Activated CD8-positive, alpha-beta memory T cell treated with anti-CD3 and anti-CD28 coated beads for 36 hours (primary cell): Measurements from ENCODE around the gene ZACN. TPM values are rescaled to one million over a fixed set of nuclear protein-coding genes. Genes with fewer than 3 reads are reported as not detected.

Experiments used
- CTCF ChIA-PET: fragments of 350-600 bp; sonication (Branson Sonifier 250); formaldehyde crosslinking; loops from one replicate; lab custom pipeline; 2021; ENCODE audit warnings: antibody characterized with exemption; lab: Charles Lee
- POLR2A ChIA-PET: fragments of 350-600 bp; sonication (Branson Sonifier 250); formaldehyde crosslinking; loops from one replicate; lab custom pipeline; 2021; ENCODE audit warnings: antibody characterized with exemption; lab: Charles Lee
- total RNA-seq, 2 experiments: library from RNA; stranded (reverse); gene quantifications; one replicate each; pipeline ENCODE4 v1.2.3, GENCODE V29; 2021

Gene ZACN
- total RNA-seq, 2 experiments from 2014 or later: 2.6 to 3.0 TPM

DNA sequence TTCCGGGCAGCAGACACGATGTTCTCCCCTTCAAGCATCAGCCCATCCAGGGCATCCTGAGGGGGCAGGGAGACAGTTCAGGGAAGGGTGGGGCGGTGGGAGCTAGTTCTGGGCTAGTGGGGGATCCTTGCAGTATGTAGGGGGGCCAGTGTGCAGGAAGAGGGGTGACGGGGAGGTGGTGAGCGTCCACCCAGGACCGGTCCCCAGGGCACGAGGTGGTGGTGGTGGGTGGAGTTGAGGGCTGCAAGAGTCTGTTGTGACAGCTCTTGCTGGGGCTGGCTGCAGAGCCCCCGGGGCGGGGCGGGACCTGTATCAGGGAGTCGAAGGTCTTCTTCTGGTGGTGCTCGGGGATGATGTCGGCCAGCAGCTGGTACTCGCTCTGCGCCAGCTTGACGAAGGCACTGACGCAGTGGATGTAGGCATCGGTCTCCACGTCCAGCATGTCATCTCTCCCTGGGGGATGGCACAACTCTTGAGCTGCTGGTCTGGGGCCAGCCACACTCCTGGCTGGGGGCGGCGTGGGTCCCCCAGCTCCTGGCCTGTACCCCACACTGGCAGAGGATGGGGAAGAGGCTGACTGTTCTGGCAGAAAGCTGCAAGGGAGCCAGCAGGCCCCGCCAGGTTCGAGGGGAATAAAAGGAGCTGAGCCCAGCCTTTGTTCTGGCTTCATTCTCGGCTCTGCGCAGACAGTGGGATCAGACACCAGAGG lies 10.0 kb downstream of the ZACN start:
- CTCF ChIA-PET: interaction anchor here (1.3 kb wide), 1 partner anchor 191 kb away, joined by 3 read pairs; no protein-coding TSS in a partner anchor
- POLR2A ChIA-PET: interaction anchor here (0.6 kb wide), 1 partner anchor 431 kb away, joined by 10 read pairs; no protein-coding TSS in a partner anchor

- ChIA-PET POLR2A (interaction anchor here (0.6 kb wide), 2 partner anchors 20 to 432 kb away, joined by 3 to 10 read pairs; no protein-coding TSS in a partner anchor), CTCF (interaction anchor here (1.4 kb wide), 1 partner anchor 31 kb away, joined by 3 read pairs; no protein-coding TSS in a partner anchor)
Measured at GRCh38 chr17:76089680-76090516, 10.9 kb downstream of the ZACN start.

DNA sequence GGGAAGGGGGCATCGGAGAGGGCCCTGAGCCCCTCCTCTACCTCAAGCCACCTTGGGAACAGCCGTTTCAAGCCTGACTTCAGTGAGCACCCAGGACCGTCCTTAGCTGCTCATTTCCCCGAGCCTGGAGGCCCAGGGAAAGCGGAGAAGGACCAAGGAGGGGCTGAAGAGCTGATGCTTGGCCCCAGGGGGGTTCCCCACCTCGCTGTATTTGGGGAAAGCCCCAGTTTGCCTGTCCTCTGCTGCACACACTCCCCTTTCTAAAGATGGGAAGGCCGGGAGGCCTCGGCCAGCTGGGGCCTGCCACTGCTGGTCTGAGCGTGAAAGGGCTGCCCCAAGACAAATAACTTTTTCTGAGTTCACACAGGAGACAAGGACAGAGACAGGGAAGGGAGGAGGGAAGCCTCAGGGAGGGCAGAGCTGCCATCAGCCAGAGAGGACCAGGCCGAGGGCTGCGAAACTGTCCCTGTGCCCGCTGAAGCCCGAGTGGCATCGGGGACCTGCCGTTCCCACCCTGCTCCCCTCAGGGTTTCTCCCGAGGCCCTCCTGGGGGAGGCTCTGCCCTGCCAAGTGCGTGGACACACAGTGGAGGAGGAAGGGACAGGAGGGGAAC lies 11.6 kb downstream of the ZACN start:
- CTCF ChIA-PET: interaction anchor here (1.4 kb wide), 1 partner anchor 31 kb away, joined by 3 read pairs; no protein-coding TSS in a partner anchor
- POLR2A ChIA-PET: interaction anchor here (0.6 kb wide), 1 partner anchor 20 kb away, joined by 3 read pairs; no protein-coding TSS in a partner anchor

- CTCF ChIA-PET: interaction anchor here (0.7 to 1.8 kb wide), 5 partner anchors 20 to 188 kb away, joined by 3 to 6 read pairs (median 3); no protein-coding TSS in a partner anchor
- POLR2A ChIA-PET: no interaction called here
Measured at GRCh38 chr17:76091526-76092286, 12.7 kb downstream of the ZACN start.

- ChIA-PET CTCF (interaction anchor here (0.6 to 1.8 kb wide), 5 partner anchors 17 to 187 kb away, joined by 3 to 6 read pairs (median 3); no protein-coding TSS in a partner anchor), POLR2A (interaction anchor here (1.3 kb wide), 1 partner anchor 177 kb away, joined by 3 read pairs; no protein-coding TSS in a partner anchor)
Measured at GRCh38 chr17:76092526-76093413, 13.8 kb downstream of the ZACN start.

DNA sequence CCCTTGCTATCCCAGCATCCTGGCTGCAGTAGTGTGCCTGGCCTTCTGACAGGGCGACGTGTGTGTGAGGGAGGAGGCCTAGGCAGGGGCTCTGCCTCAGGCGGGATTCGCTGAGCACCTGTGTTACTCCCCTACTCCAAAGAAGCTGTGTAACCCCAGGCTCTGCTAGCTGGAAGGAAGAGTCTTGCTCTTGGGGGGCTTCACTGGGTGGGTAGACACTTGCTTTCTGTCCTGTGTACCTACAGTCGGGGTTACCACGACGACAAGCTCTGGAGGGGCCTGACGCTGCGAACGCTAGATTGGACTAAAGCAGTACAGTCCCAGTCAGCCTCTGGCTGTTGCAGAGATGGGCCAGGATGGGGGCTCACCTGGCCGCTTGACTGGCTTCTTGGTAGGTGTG lies 15.1 kb downstream of the ZACN start:
- ChIA-PET CTCF (interaction anchor here (1.8 kb wide), 1 partner anchor 185 kb away, joined by 6 read pairs; no protein-coding TSS in a partner anchor), POLR2A (no interaction called here)

GRCh38 chr17:76095943-76096342 lies 17.0 kb downstream of the ZACN start:
- POLR2A ChIA-PET: no interaction called here
- CTCF ChIA-PET: interaction anchor here (1.2 kb wide), 1 partner anchor 184 kb away, joined by 3 read pairs; no protein-coding TSS in a partner anchor

- POLR2A ChIA-PET: interaction anchor here (0.7 kb wide), 1 partner anchor 240 kb away, joined by 6 read pairs; no protein-coding TSS in a partner anchor
Measured at GRCh38 chr17:76097716-76098295, 18.8 kb downstream of the ZACN start.

DNA sequence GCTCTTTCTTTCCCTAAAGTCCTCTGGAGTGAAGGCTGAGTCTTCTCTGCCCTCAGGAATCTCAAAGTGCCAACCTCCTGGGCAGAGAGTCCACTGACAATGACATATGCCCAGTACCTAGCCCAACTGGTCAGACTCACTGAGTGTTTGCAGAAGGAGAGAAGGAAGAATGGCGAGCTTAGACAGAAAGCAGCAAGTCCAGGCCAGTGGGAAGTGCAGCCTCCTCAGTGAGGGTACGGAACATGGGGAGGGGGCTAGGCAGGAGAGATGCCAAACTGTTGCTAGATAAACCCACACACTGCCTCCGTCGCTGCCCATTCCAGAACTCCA lies 23.9 kb downstream of the ZACN start:
- ChIA-PET CTCF (interaction anchor here (0.9 to 3.8 kb wide), 5 partner anchors 18 to 282 kb away, joined by 4 to 27 read pairs (median 13); partner anchors contain the start of gene SPHK1), POLR2A (interaction anchor here (1.0 to 2.0 kb wide), 4 partner anchors 31 to 172 kb away, joined by 4 to 8 read pairs (median 5); partner anchors contain the start of gene SRP68)

More at GRCh38 chr17:76097716-76098295, 18.8 kb downstream of the ZACN start:
- CTCF ChIA-PET: no interaction called here

- POLR2A ChIA-PET: interaction anchor here (0.7 to 2.0 kb wide), 7 partner anchors 32 to 250 kb away, joined by 3 to 8 read pairs (median 4); partner anchors contain the start of genes PRPSAP1 and SRP68
- CTCF ChIA-PET: interaction anchor here (0.6 to 3.8 kb wide), 7 partner anchors 17 to 333 kb away, joined by 3 to 27 read pairs (median 4); partner anchors contain the start of gene SPHK1
Measured at GRCh38 chr17:76103274-76104139, 24.5 kb downstream of the ZACN start, which contains the start of gene EXOC7. Gene EXOC7, minus strand, starts transcription at chr17:76103787. Its CDS starts 95 bp downstream, at chr17:76103692.

DNA sequence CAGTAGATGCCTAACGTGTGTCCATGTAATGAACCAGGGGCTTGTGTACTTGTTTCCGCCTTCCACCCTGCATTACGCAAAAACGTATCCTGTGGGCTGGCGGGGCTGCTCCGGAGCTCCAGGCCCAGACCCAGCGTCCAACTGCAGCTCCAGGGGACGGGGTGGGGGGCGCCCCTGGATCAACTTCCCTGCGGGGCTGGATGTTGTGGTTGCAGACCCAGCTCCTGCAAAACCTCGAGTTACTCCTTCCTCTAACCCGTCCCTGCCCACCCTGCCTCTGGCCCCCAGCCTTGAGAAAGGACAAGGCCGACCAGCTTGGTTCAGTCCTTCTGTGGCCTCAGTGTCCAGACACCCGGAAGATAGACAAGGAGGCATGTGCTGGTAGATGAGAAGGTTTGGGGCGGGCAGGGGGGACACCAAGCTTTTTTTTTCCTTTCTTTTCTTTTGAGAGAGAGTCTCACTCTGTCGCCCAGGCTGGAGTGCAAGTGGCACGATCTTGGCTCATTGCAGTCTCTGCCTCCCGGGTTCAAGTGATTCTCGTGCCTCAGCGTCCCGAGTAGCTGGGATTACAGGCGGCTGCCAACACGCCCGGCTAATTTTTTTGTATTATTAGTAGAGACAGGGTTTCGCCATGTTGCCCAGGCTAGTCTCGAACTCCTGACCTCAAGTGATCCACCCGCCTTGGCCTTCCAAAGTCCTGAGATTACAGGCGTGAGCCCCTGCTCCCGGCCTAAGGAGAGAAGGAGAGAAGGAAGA lies 25.3 kb downstream of the ZACN start:
- POLR2A ChIA-PET: interaction anchor here (1.0 to 2.0 kb wide), 5 partner anchors 32 to 249 kb away, joined by 3 to 8 read pairs (median 4); partner anchors contain the start of genes PRPSAP1 and SRP68

DNA sequence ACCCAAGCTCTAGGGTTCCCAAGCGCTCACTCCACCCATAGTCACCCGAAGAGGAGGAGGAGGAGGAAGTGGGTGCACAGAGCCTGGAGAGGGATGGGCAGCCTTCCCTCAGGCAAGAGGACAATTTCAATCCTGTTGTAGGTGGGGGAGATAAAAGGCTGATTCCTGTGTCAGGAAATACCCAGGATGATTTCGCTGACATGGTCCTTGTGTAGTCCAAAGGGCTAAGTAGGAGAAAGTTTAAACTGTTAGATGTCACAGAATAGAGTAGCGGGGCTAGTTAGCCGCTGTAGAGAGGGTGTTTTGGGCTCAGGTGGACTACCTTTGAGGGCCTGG lies 25.9 kb downstream of the ZACN start:
- POLR2A ChIA-PET: interaction anchor here (1.1 kb wide), 1 partner anchor 33 kb away, joined by 5 read pairs; the partner anchor contains the start of gene SRP68
- CTCF ChIA-PET: interaction anchor here (2.4 to 3.8 kb wide), 3 partner anchors 16 to 174 kb away, joined by 13 to 27 read pairs (median 13); no protein-coding TSS in a partner anchor

More for the DNA sequence above, 25.3 kb downstream of the ZACN start:
- CTCF ChIA-PET: interaction anchor here (0.6 to 3.8 kb wide), 6 partner anchors 16 to 334 kb away, joined by 3 to 27 read pairs (median 8); partner anchors contain the start of gene SPHK1

GRCh38 chr17:76106703-76107102 lies 27.7 kb downstream of the ZACN start:
- POLR2A ChIA-PET: interaction anchor here (0.7 kb wide), 1 partner anchor 233 kb away, joined by 8 read pairs; no protein-coding TSS in a partner anchor
- CTCF ChIA-PET: interaction anchor here (1.1 to 3.8 kb wide), 4 partner anchors 16 to 173 kb away, joined by 3 to 27 read pairs (median 4); no protein-coding TSS in a partner anchor

GRCh38 chr17:76107509-76107908 lies 28.5 kb downstream of the ZACN start:
- CTCF ChIA-PET: interaction anchor here (1.1 to 3.0 kb wide), 3 partner anchors 13 to 93 kb away, joined by 3 to 9 read pairs (median 7); no protein-coding TSS in a partner anchor

More at GRCh38 chr17:76107509-76107908, 28.5 kb downstream of the ZACN start:
- POLR2A ChIA-PET: no interaction called here
